Measurements from ENCODE around the gene SNX24.

The SNX24 gene

GRCh38 chr5:123007754-123008153 lies 162.3 kb downstream of the SNX24 start:
- DNase-seq (ENCODE audit: low read depth in 2 of 2) = no peak

- no peak for DNase-seq (ENCODE audit: low read depth in 2 of 2)
These were observed 166.9 kb downstream of the SNX24 start for GRCh38 chr5:123012321-123012720.

GRCh38 chr5:123014689-123015088 lies 169.3 kb downstream of the SNX24 start:
- no peak for DNase-seq (ENCODE audit: low read depth in 2 of 2)

GRCh38 chr5:123028222-123028621 lies 182.8 kb downstream of the SNX24 start:
- no peak for DNase-seq (ENCODE audit: low read depth in 2 of 2)

GRCh38 chr5:123033157-123033671 lies 187.8 kb downstream of the SNX24 start:
- no peak for DNase-seq (ENCODE audit: low read depth in 2 of 2)

GRCh38 chr5:123035360-123035917 lies 190.0 kb downstream of the SNX24 start:
- DNase-seq (ENCODE audit: low read depth in 2 of 2) = no peak

- DNase-seq (ENCODE audit: low read depth in 2 of 2) = no peak
These were observed 190.5 kb downstream of the SNX24 start for GRCh38 chr5:123035918-123036390.

GRCh38 chr5:123036391-123037103 lies 191.1 kb downstream of the SNX24 start, which contains the start of gene PPIC:
PPIC (minus strand) TSS chr5:123036725; CDS start chr5:123036625, 100 bp downstream.
- no peak for DNase-seq (ENCODE audit: low read depth in 2 of 2)

GRCh38 chr5:123037104-123037418 lies 191.6 kb downstream of the SNX24 start:
- DNase-seq (ENCODE audit: low read depth in 2 of 2) = no peak

- DNase-seq (ENCODE audit: low read depth in 2 of 2) = no peak
These were observed 194.3 kb downstream of the SNX24 start for GRCh38 chr5:123039673-123040072.

- no peak for DNase-seq (ENCODE audit: low read depth in 2 of 2)
These were observed 199.7 kb downstream of the SNX24 start for GRCh38 chr5:123044926-123045617.

- no peak for DNase-seq (ENCODE audit: low read depth in 2 of 2)
These were observed 200.8 kb downstream of the SNX24 start for GRCh38 chr5:123046222-123046621.

GRCh38 chr5:123047706-123048105 lies 202.3 kb downstream of the SNX24 start:
- no peak for DNase-seq (ENCODE audit: low read depth in 2 of 2)

GRCh38 chr5:123051206-123051605 lies 205.8 kb downstream of the SNX24 start:
- DNase-seq (ENCODE audit: low read depth in 2 of 2) = no peak
